ENCODE measurements around the gene PIGL. TPM values are rescaled to one million over a fixed set of nuclear protein-coding genes. Genes with fewer than 3 reads are reported as not detected.
A peak's percentile ranks its signal among the peaks of the same experiment; 100 is the strongest.

Gene PIGL
- total RNA-seq, 2 donors from 2014 or later: 34.5 to 109 TPM

- TF ChIP-seq CTCF (IDR thresholded peaks at IDR 0.05): no peak
- no peak for TF ChIP-seq POLR2A (IDR thresholded peaks at IDR 0.05)
- no peak overlapping the region for H3K4me3 ChIP-seq
- ATAC-seq: no peak
- DNase-seq: no peak
- H3K4me1 ChIP-seq: peaks cover 2% of the 10 kb centered on the region
- intact Hi-C loops (cut with DNase I): no loop called here
- H3K27ac ChIP-seq: no peak overlapping the region
- H3K27me3 ChIP-seq: no peaks in the 10 kb centered on the region
- no peaks in the 10 kb centered on the region for H3K9me3 ChIP-seq
- peaks cover 0 to 3% of the 10 kb centered on the region in 2 donors for H3K36me3 ChIP-seq (replicated peaks in 1 of 2; ENCODE audit: insufficient read depth in 1 of 2, low read depth in 2 of 2)
- 89 to 98% methylated on average over 6 of the region's 6 CpGs for WGBS, 2 donors
These were observed 129.8 kb downstream of the PIGL start for GRCh38 chr17:16346721-16347271.

- peaks cover 0 to 3% of the 10 kb centered on the region in 2 donors for H3K36me3 ChIP-seq (replicated peaks in 1 of 2; ENCODE audit: insufficient read depth in 1 of 2, low read depth in 2 of 2)
- TF ChIP-seq POLR2A (IDR thresholded peaks at IDR 0.05) (no peak), CTCF (IDR thresholded peaks at IDR 0.05) (no peak)
- ATAC-seq: no peak
- no peak overlapping the region for H3K4me3 ChIP-seq
- no peaks in the 10 kb centered on the region for H3K27me3 ChIP-seq
- peaks cover 13% of the 10 kb centered on the region for H3K4me1 ChIP-seq
- intact Hi-C loops (cut with DNase I): no loop called here
- 81 to 100% methylated on average over 2 to 5 of the region's 6 CpGs for WGBS, 2 donors
- no peak overlapping the region for H3K27ac ChIP-seq
- no peaks in the 10 kb centered on the region for H3K9me3 ChIP-seq
- no peak for DNase-seq
These were observed 131.6 kb downstream of the PIGL start for GRCh38 chr17:16348586-16348985.

GRCh38 chr17:16349431-16349830 lies 132.4 kb downstream of the PIGL start:
- no peak for ATAC-seq
- no peaks in the 10 kb centered on the region for H3K9me3 ChIP-seq
- H3K4me1 ChIP-seq: peaks cover 13% of the 10 kb centered on the region
- no peak overlapping the region for H3K27ac ChIP-seq
- DNase-seq: no peak
- intact Hi-C loops (cut with DNase I): no loop called here
- TF ChIP-seq POLR2A (IDR thresholded peaks at IDR 0.05): no peak
- no peak for TF ChIP-seq CTCF (IDR thresholded peaks at IDR 0.05)
- 93% methylated on average over 5 of the region's 5 CpGs for WGBS, 2 donors
- H3K36me3 ChIP-seq (replicated peaks in 1 of 2; ENCODE audit: insufficient read depth in 1 of 2, low read depth in 2 of 2): peaks cover 0 to 3% of the 10 kb centered on the region in 2 donors
- no peak overlapping the region for H3K4me3 ChIP-seq
- no peaks in the 10 kb centered on the region for H3K27me3 ChIP-seq

GRCh38 chr17:16351831-16352230 lies 134.8 kb downstream of the PIGL start:
- H3K36me3 ChIP-seq (replicated peaks in 1 of 2; ENCODE audit: insufficient read depth in 1 of 2, low read depth in 2 of 2): peaks cover 0 to 3% of the 10 kb centered on the region in 2 donors
- H3K9me3 ChIP-seq: no peaks in the 10 kb centered on the region
- intact Hi-C loops (cut with DNase I): no loop called here
- peak overlapping the region in 1 of 2 donors; percentile 63 for H3K4me3 ChIP-seq
- H3K27me3 ChIP-seq: no peaks in the 10 kb centered on the region
- peaks cover 13% of the 10 kb centered on the region for H3K4me1 ChIP-seq
- no peak for ATAC-seq
- H3K27ac ChIP-seq: no peak overlapping the region
- WGBS, 2 donors: 40 to 45% methylated on average over 10 of the region's 10 CpGs
- TF ChIP-seq POLR2A (IDR thresholded peaks at IDR 0.05) (no peak), CTCF (IDR thresholded peaks at IDR 0.05) (no peak)
- no peak for DNase-seq

- H3K4me3 ChIP-seq: peak overlapping the region; percentile 26 to 63
- TF ChIP-seq CTCF (IDR thresholded peaks at IDR 0.05): no peak
- TF ChIP-seq POLR2A (IDR thresholded peaks at IDR 0.05): no peak
- no peaks in the 10 kb centered on the region for H3K9me3 ChIP-seq
- ATAC-seq (peak; percentile 54), DNase-seq (peak; percentile 38 to 54 (median 44))
- peak overlapping the region in 1 of 4 donors; percentile 81 for H3K27ac ChIP-seq
- intact Hi-C loops (cut with DNase I): no loop called here
- H3K27me3 ChIP-seq: no peaks in the 10 kb centered on the region
- H3K4me1 ChIP-seq: peaks cover 13% of the 10 kb centered on the region
- whole genome bisulfite sequencing, 2 donors: 0 to 1% methylated on average over 12 to 25 of the region's 25 CpGs
- H3K36me3 ChIP-seq (replicated peaks in 1 of 2; ENCODE audit: insufficient read depth in 1 of 2, low read depth in 2 of 2): peaks cover 0 to 3% of the 10 kb centered on the region in 2 donors
These were observed 135.3 kb downstream of the PIGL start for GRCh38 chr17:16352303-16352666.

Data from body of pancreas (tissue), 4 donors.